ENCODE data around the gene BAMBI. TPM values are rescaled to one million over a fixed set of nuclear protein-coding genes. Genes with fewer than 3 reads are reported as not detected.

BAMBI gene
- total RNA-seq, 2 experiments from 2014 or later, result 2.5 to 2.9 TPM

DNA sequence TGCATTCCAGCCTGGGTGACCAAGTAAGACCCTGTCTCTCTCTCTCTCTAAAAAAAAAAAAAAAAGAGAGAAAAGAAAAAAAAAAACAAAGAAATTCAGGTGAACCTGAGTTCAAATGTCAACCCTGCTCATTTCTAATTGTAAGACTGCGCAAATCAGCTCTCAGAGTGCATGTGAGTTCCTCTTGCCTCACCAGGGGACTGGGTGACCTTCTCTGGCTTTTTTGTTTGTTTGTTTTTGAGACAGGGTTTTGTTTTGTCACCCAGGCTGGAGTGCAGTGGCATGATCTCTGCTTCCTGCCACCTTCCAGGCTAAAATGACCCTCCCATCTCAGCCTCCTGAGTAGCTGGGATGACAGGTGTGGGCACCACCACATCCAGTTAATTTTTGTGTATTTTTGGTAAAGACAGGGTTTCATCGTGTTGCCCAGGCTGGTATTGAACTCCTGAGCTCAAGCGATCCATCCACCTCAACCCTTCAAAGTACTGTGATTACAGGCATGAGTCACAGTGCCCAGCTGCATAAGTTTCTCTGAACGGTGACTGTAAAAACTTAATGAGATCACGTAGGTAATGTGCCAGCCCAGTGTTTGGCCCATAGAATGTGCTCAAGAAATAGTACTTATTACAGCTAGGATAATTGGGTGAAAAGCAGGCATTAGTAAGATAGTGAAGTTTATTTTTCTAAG lies 45.3 kb upstream of the BAMBI start:
- peaks cover 8% of the 10 kb centered on the region for H3K4me1 Mint-ChIP-seq (ENCODE audit: low read depth)

GRCh38 chr10:28632584-28632945 lies 44.8 kb upstream of the BAMBI start:
- TF ChIP-seq, protein P1, sequence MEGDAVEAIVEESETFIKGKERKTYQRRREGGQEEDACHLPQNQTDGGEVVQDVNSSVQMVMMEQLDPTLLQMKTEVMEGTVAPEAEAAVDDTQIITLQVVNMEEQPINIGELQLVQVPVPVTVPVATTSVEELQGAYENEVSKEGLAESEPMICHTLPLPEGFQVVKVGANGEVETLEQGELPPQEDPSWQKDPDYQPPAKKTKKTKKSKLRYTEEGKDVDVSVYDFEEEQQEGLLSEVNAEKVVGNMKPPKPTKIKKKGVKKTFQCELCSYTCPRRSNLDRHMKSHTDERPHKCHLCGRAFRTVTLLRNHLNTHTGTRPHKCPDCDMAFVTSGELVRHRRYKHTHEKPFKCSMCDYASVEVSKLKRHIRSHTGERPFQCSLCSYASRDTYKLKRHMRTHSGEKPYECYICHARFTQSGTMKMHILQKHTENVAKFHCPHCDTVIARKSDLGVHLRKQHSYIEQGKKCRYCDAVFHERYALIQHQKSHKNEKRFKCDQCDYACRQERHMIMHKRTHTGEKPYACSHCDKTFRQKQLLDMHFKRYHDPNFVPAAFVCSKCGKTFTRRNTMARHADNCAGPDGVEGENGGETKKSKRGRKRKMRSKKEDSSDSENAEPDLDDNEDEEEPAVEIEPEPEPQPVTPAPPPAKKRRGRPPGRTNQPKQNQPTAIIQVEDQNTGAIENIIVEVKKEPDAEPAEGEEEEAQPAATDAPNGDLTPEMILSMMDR (IDR thresholded peaks at IDR 0.05), result no peak
- Mint-ChIP-seq H3K27me3 (peaks cover 46% of the 10 kb centered on the region), H3K27ac (no peak overlapping the region), H3K4me1 (ENCODE audit: low read depth) (peaks cover 8% of the 10 kb centered on the region), H3K4me3 (no peak overlapping the region), H3K36me3 (ENCODE audit: low read depth) (no peaks in the 10 kb centered on the region), H3K9me3 (no peaks in the 10 kb centered on the region)
- Histone ChIP-seq H3K4me3 (ENCODE audit: low read length) (no peak overlapping the region), H3K9me3 (ENCODE audit: control insufficient read depth in 1 of 2, insufficient read depth in 1 of 2, low read length in 2 of 2) (peaks cover 3 to 7% of the 10 kb centered on the region in 2 experiments), H3K36me3 (ENCODE audit: insufficient read depth, low read length) (no peaks in the 10 kb centered on the region), H3K4me1 (ENCODE audit: insufficient read depth, low read length) (peaks cover 4% of the 10 kb centered on the region), H3K27me3 (ENCODE audit: control insufficient read depth in 1 of 2, insufficient read depth in 2 of 2, low read length in 2 of 2) (peaks cover 3 to 4% of the 10 kb centered on the region in 2 experiments), H3K27ac (ENCODE audit: low read depth in 1 of 2, low read length in 2 of 2) (no peak overlapping the region)
- CTCF ChIA-PET, result no interaction called here
- ATAC-seq (ENCODE audit: poor library complexity) (no peak), DNase-seq (no peak)
- POLR2A ChIA-PET, result no interaction called here
- intact Hi-C loops (cut with DNase I, micrococcal nuclease), result no loop called here

More for the DNA sequence above, 45.3 kb upstream of the BAMBI start:
- intact Hi-C loops (cut with DNase I, micrococcal nuclease), result no loop called here
- no peaks in the 10 kb centered on the region for H3K9me3 Mint-ChIP-seq
- ChIA-PET POLR2A (no interaction called here), CTCF (no interaction called here)
- Histone ChIP-seq H3K4me3 (ENCODE audit: low read length) (no peak overlapping the region), H3K9me3 (ENCODE audit: control insufficient read depth in 1 of 2, insufficient read depth in 1 of 2, low read length in 2 of 2) (peaks cover 0 to 7% of the 10 kb centered on the region in 2 experiments), H3K27me3 (ENCODE audit: control insufficient read depth in 1 of 2, insufficient read depth in 2 of 2, low read length in 2 of 2) (peaks cover 3 to 4% of the 10 kb centered on the region in 2 experiments), H3K36me3 (ENCODE audit: insufficient read depth, low read length) (no peaks in the 10 kb centered on the region), H3K27ac (ENCODE audit: low read depth in 1 of 2, low read length in 2 of 2) (no peak overlapping the region), H3K4me1 (ENCODE audit: insufficient read depth, low read length) (peaks cover 4% of the 10 kb centered on the region)
- no peak for DNase-seq
- no peak overlapping the region for H3K4me3 Mint-ChIP-seq
- H3K27me3 Mint-ChIP-seq, result peaks cover 46% of the 10 kb centered on the region
- TF ChIP-seq, protein P1 (IDR thresholded peaks at IDR 0.05), result no peak
- H3K36me3 Mint-ChIP-seq (ENCODE audit: low read depth), result no peaks in the 10 kb centered on the region
- no peak overlapping the region for H3K27ac Mint-ChIP-seq
- no peak for ATAC-seq (ENCODE audit: poor library complexity)

GRCh38 chr10:28633750-28634149 lies 43.6 kb upstream of the BAMBI start:
- CTCF ChIA-PET, result no interaction called here
- H3K4me1 ChIP-seq (ENCODE audit: insufficient read depth, low read length), result no peaks in the 10 kb centered on the region
- no peaks in the 10 kb centered on the region for H3K36me3 Mint-ChIP-seq (ENCODE audit: low read depth)
- TF ChIP-seq, protein P1 (IDR thresholded peaks at IDR 0.05), result no peak
- no peak overlapping the region for H3K4me3 Mint-ChIP-seq
- DNase-seq, result no peak
- no peaks in the 10 kb centered on the region for H3K36me3 ChIP-seq (ENCODE audit: insufficient read depth, low read length)
- peaks cover 3 to 4% of the 10 kb centered on the region in 2 experiments for H3K27me3 ChIP-seq (ENCODE audit: control insufficient read depth in 1 of 2, insufficient read depth in 2 of 2, low read length in 2 of 2)
- H3K27ac ChIP-seq (ENCODE audit: low read depth in 1 of 2, low read length in 2 of 2), result no peak overlapping the region
- no peak overlapping the region for H3K27ac Mint-ChIP-seq
- POLR2A ChIA-PET, result no interaction called here
- H3K4me1 Mint-ChIP-seq (ENCODE audit: low read depth), result no peaks in the 10 kb centered on the region
- H3K9me3 Mint-ChIP-seq, result peaks cover 2% of the 10 kb centered on the region
- intact Hi-C loops (cut with DNase I, micrococcal nuclease), result no loop called here
- peaks cover 38% of the 10 kb centered on the region for H3K27me3 Mint-ChIP-seq
- ATAC-seq (ENCODE audit: poor library complexity), result no peak
- no peak overlapping the region for H3K4me3 ChIP-seq (ENCODE audit: low read length)
- peaks cover 7 to 10% of the 10 kb centered on the region in 2 experiments for H3K9me3 ChIP-seq (ENCODE audit: control insufficient read depth in 1 of 2, insufficient read depth in 1 of 2, low read length in 2 of 2)
